Nephron (organoid): ENCODE data around the gene EZH2.

Source experiments
- H3K27ac Mint-ChIP-seq, 3 experiments: 2 replicates each; pipeline ENCODE4 v1.8.0; 2020; ENCODE audit warnings: mixed read lengths in 3 of 3, mild to moderate bottlenecking in 2 of 3, moderate library complexity in 1 of 3
- H3K27me3 Mint-ChIP-seq: 2 replicates; pipeline ENCODE4 v1.8.0; 2021; ENCODE audit warnings: low read depth, mild to moderate bottlenecking, moderate library complexity, mixed read lengths
- H3K36me3 Mint-ChIP-seq: 2 replicates; pipeline ENCODE4 v1.8.0; 2020; ENCODE audit warnings: low read depth, mixed read lengths
- H3K4me1 Mint-ChIP-seq: 2 replicates; pipeline ENCODE4 v1.8.0; 2020; ENCODE audit warnings: mixed read lengths
- H3K4me3 Mint-ChIP-seq, 3 experiments: 2 replicates each; pipeline ENCODE4 v1.8.0; 2020; ENCODE audit warnings: mild to moderate bottlenecking in 3 of 3, mixed read lengths in 3 of 3, moderate library complexity in 2 of 3
- H3K9me3 Mint-ChIP-seq: 2 replicates; pipeline ENCODE4 v1.8.0; 2020; ENCODE audit warnings: mixed read lengths
- TF ChIP-seq, protein P1 (sequence below), 3 experiments: fragments of 200-600 bp; sonication (generic); IDR thresholded peaks; one replicate each; pipeline ENCODE4 v1.5.0; 2021; ENCODE audit warnings: antibody characterized with exemption in 3 of 3; ENCODE audit not compliant: unreplicated experiment in 3 of 3

The EZH2 gene

DNA sequence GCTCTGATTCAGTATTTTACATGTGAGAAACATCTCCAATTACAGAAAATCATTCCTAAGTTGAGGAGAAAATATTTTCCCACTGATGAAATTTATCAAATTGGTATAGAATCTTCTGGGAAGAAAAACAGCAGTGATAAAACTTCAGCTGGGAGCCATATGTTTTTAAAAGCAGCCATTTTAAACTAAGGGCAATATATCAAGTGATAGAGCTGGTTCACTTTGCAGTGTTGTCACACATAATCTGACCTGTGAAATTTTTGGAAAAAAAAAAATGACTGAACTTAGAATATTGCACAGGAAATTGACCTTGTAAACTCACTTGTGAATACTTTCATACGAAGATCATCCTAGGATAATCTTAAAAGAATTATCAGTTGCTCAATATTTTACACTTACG lies 10.5 kb upstream of the EZH2 start:
- Mint-ChIP-seq H3K9me3 (no peaks in the 10 kb centered on the region), H3K27ac (peak overlapping the region; percentile 60 to 82 (median 69)), H3K36me3 (no peaks in the 10 kb centered on the region), H3K4me1 (peaks cover 13% of the 10 kb centered on the region), H3K4me3 (no peak overlapping the region), H3K27me3 (no peaks in the 10 kb centered on the region)
- TF ChIP-seq, protein P1, sequence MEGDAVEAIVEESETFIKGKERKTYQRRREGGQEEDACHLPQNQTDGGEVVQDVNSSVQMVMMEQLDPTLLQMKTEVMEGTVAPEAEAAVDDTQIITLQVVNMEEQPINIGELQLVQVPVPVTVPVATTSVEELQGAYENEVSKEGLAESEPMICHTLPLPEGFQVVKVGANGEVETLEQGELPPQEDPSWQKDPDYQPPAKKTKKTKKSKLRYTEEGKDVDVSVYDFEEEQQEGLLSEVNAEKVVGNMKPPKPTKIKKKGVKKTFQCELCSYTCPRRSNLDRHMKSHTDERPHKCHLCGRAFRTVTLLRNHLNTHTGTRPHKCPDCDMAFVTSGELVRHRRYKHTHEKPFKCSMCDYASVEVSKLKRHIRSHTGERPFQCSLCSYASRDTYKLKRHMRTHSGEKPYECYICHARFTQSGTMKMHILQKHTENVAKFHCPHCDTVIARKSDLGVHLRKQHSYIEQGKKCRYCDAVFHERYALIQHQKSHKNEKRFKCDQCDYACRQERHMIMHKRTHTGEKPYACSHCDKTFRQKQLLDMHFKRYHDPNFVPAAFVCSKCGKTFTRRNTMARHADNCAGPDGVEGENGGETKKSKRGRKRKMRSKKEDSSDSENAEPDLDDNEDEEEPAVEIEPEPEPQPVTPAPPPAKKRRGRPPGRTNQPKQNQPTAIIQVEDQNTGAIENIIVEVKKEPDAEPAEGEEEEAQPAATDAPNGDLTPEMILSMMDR (IDR thresholded peaks at IDR 0.05; ENCODE audit: unreplicated experiment in 3 of 3): no peak

DNA sequence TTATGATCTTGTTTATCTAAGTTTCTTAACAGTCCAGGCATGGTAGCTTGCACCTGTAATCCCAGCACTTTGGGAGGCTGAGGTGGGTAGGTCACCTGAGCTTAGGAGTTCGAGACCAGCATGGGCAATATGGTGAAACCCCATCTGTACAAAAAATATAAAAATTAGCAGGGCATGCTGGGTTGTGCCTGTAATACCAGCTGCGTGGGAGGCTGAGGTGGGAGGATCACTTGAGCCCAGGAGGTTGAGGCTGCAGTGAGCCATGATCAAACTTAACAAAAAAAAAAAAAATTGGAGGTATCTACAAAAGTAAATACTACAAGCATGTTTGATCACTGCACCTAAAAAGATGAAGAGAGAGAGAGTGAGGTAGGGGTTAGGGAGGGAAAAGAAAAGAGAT lies 9.0 kb upstream of the EZH2 start:
- Mint-ChIP-seq H3K4me1 (peaks cover 7% of the 10 kb centered on the region), H3K4me3 (no peak overlapping the region), H3K27me3 (no peaks in the 10 kb centered on the region), H3K27ac (no peak overlapping the region), H3K9me3 (no peaks in the 10 kb centered on the region), H3K36me3 (no peaks in the 10 kb centered on the region)
- TF ChIP-seq, protein P1 (IDR thresholded peaks at IDR 0.05; ENCODE audit: unreplicated experiment in 3 of 3): no peak

DNA sequence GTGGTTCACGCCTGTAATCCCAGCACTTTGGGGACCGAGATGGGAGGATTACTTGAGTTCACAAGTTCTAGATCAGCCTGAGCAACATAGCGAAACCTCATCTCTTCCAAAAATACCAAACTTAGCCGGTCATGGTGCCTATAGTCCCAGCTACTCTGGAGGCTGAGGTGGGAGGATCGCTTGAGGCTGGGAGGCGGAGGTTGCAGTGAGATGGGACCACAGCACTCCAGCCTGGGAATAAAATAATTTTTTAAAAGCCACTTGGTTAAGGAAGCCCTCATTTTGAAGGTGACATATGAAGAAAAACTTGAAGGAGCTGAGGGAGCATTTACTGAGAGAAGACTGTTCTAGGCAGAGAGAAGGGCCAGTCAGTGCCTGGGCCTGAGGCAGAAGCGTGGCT lies 4.2 kb upstream of the EZH2 start:
- TF ChIP-seq, protein P1 (IDR thresholded peaks at IDR 0.05; ENCODE audit: unreplicated experiment in 3 of 3): no peak
- Mint-ChIP-seq H3K4me1 (no peaks in the 10 kb centered on the region), H3K4me3 (no peak overlapping the region), H3K27me3 (no peaks in the 10 kb centered on the region), H3K27ac (no peak overlapping the region), H3K9me3 (no peaks in the 10 kb centered on the region), H3K36me3 (peaks cover 4% of the 10 kb centered on the region)

DNA sequence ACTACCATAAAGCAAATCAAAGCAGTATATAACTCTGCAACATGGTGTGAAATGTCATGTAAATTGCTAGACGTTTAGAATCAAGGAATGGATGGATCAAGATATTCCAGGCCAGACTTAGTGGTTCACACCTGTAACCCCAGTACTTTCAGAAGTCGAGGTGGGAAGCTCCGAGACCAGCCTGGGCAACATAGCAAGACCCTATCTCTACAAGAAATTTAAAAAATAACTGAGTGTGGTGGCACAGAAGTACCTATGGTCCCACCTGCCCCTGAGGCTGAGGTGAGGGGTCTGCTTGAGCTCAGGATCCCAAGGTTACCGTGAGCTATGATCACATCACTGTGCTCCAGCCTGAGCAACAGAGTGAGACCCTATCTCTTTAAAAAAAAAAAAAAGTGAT lies 2.8 kb upstream of the EZH2 start:
- peaks cover under 1% of the 10 kb centered on the region for H3K4me1 Mint-ChIP-seq
- TF ChIP-seq, protein P1 (IDR thresholded peaks at IDR 0.05; ENCODE audit: unreplicated experiment in 3 of 3): no peak
- peak overlapping the region; percentile 78 to 88 (median 86) for H3K4me3 Mint-ChIP-seq
- peak overlapping the region in 1 of 3 experiments; percentile 76 for H3K27ac Mint-ChIP-seq
- H3K9me3 Mint-ChIP-seq: no peaks in the 10 kb centered on the region
- H3K27me3 Mint-ChIP-seq: no peaks in the 10 kb centered on the region
- H3K36me3 Mint-ChIP-seq: peaks cover 4% of the 10 kb centered on the region

DNA sequence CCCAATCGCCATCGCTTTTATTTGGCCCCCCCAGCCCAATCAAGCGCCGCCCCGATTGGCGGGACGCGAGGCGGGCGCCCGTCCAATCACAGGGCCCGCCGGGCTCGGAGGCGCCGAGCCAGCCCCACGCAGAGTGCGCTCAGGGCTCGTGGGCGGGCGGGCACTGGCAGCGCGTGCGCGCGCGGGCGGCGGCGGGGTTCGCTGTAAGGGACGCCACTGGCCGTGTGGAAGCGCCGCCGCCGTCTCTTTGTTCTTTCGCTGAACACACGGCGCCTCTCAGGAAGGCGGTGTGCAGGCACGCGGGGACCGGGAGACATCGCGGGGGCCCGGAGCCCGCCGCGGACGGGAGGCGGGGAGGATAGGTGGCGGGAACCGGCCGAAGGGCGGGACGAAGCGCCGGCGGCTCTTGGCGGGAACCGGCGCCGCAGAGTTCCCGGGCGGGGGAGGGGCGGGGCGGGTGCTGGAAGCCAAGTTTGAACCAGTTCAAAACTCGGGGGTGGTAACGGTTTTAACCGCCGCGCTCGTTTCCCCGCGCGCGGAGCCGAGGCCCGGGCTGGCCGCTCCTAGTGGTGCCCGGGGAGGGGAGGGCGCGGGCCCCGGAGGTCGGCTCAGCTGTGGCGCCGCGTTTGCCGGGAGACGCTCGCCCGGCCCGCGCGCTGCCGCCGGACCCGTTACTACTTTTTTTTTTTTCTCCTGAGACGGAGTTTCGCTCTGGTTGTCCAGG lies 370 bp upstream of the EZH2 start:
- no peaks in the 10 kb centered on the region for H3K27me3 Mint-ChIP-seq
- peaks cover 8% of the 10 kb centered on the region for H3K36me3 Mint-ChIP-seq
- peak overlapping the region; percentile 90 to 96 (median 95) for H3K4me3 Mint-ChIP-seq
- peak overlapping the region; percentile 93 to 97 (median 93) for H3K27ac Mint-ChIP-seq
- no peaks in the 10 kb centered on the region for H3K9me3 Mint-ChIP-seq
- H3K4me1 Mint-ChIP-seq: peaks cover 16% of the 10 kb centered on the region
- TF ChIP-seq, protein P1 (IDR thresholded peaks at IDR 0.05; ENCODE audit: unreplicated experiment in 3 of 3): no peak
